Fibroblast of the conjunctiva (primary cell): ENCODE measurements around the gene CCDC12.

Source experiments
- DNase-seq: peaks from one replicate; pipeline ENCODE4 v3.0.0-alpha.2; 2010; ENCODE audit warnings: low read depth

Gene CCDC12

GRCh38 chr3:46976326-46977190 is at the start of gene CCDC12:
Gene CCDC12 (minus strand): TSS chr3:46976745. CDS start chr3:46976732, 13 bp downstream.
- DNase-seq, result peak; percentile 99

- DNase-seq, result no peak
These were observed 48.4 kb upstream of the CCDC12 start for GRCh38 chr3:47024932-47025331.

- no peak for DNase-seq
These were observed 46.1 kb upstream of the CCDC12 start for GRCh38 chr3:47022641-47023071.

- DNase-seq, result no peak
These were observed 43.8 kb upstream of the CCDC12 start for GRCh38 chr3:47020311-47020710.

- DNase-seq, result no peak
These were observed 42.7 kb upstream of the CCDC12 start for GRCh38 chr3:47019201-47019600.

GRCh38 chr3:47018269-47018611 is 41.7 kb upstream of the CCDC12 start:
- no peak for DNase-seq

- DNase-seq, result no peak
These were observed 41.1 kb upstream of the CCDC12 start for GRCh38 chr3:47017504-47018268.

- no peak for DNase-seq
These were observed 40.4 kb upstream of the CCDC12 start for GRCh38 chr3:47016934-47017435.

- DNase-seq, result no peak
These were observed 39.8 kb upstream of the CCDC12 start for GRCh38 chr3:47016086-47016933.

GRCh38 chr3:47015151-47015550 is 38.6 kb upstream of the CCDC12 start:
- no peak for DNase-seq

GRCh38 chr3:47014036-47014435 is 37.5 kb upstream of the CCDC12 start:
- no peak for DNase-seq

GRCh38 chr3:47013231-47013630 is 36.7 kb upstream of the CCDC12 start:
- DNase-seq, result no peak

- no peak for DNase-seq
These were observed 36.0 kb upstream of the CCDC12 start for GRCh38 chr3:47012342-47013230.

- no peak for DNase-seq
These were observed 34.8 kb upstream of the CCDC12 start for GRCh38 chr3:47011371-47011770.

- no peak for DNase-seq
These were observed 34.4 kb upstream of the CCDC12 start for GRCh38 chr3:47010910-47011309.

- no peak for DNase-seq
These were observed 33.7 kb upstream of the CCDC12 start for GRCh38 chr3:47010111-47010712.

GRCh38 chr3:47009225-47010110 is 32.9 kb upstream of the CCDC12 start:
- DNase-seq, result peak; percentile 88

- no peak for DNase-seq
These were observed 32.3 kb upstream of the CCDC12 start for GRCh38 chr3:47008851-47009224.

GRCh38 chr3:47008234-47008796 is 31.8 kb upstream of the CCDC12 start:
- DNase-seq, result no peak
